ENCODE results near the gene ACTR6.

The ACTR6 gene

GRCh38 chr12:100200463-100201181 is at the start of gene ACTR6:
Gene ACTR6, plus strand, starts transcription at chr12:100200815. Its CDS starts 37 bp downstream, at chr12:100200852.
- peak within 1 kb of the TSS; percentile 99 for H3K27ac Mint-ChIP-seq

GRCh38 chr12:100151769-100152168 is 48.8 kb upstream of the ACTR6 start:
- DNase-seq (no peak), ATAC-seq (no peak)
- H3K27me3 Mint-ChIP-seq = no peaks in the 10 kb centered on the region
- no peaks in the 10 kb centered on the region for H3K36me3 Mint-ChIP-seq (ENCODE audit: low read depth)
- no peak overlapping the region for H3K4me3 Mint-ChIP-seq
- no peaks in the 10 kb centered on the region for H3K9me3 Mint-ChIP-seq
- peaks cover 5% of the 10 kb centered on the region for H3K4me1 Mint-ChIP-seq
- H3K27ac Mint-ChIP-seq = no peak overlapping the region

More at GRCh38 chr12:100200463-100201181, at the start of gene ACTR6:
- H3K4me3 Mint-ChIP-seq = peak within 1 kb of the TSS; percentile 99
- no peaks in the 10 kb centered on the region for H3K9me3 Mint-ChIP-seq
- peaks cover 2% of the 10 kb centered on the region for H3K36me3 Mint-ChIP-seq (ENCODE audit: low read depth)
- DNase-seq = peak; percentile 96
- H3K27me3 Mint-ChIP-seq = no peaks in the 10 kb centered on the region
- ATAC-seq = peak; percentile 89
- H3K4me1 Mint-ChIP-seq = peaks cover 30% of the 10 kb centered on the region

GRCh38 chr12:100153131-100153530 is 47.5 kb upstream of the ACTR6 start:
- H3K27ac Mint-ChIP-seq = no peak overlapping the region
- H3K27me3 Mint-ChIP-seq = no peaks in the 10 kb centered on the region
- no peak overlapping the region for H3K4me3 Mint-ChIP-seq
- no peaks in the 10 kb centered on the region for H3K36me3 Mint-ChIP-seq (ENCODE audit: low read depth)
- no peaks in the 10 kb centered on the region for H3K9me3 Mint-ChIP-seq
- no peak for ATAC-seq
- peaks cover 5% of the 10 kb centered on the region for H3K4me1 Mint-ChIP-seq
- no peak for DNase-seq

GRCh38 chr12:100154474-100155247 is 46.0 kb upstream of the ACTR6 start:
- DNase-seq = peak; percentile 83
- peak; percentile 70 for ATAC-seq
- no peak overlapping the region for H3K4me3 Mint-ChIP-seq
- H3K36me3 Mint-ChIP-seq (ENCODE audit: low read depth) = no peaks in the 10 kb centered on the region
- H3K27ac Mint-ChIP-seq = no peak overlapping the region
- H3K4me1 Mint-ChIP-seq = peaks cover 5% of the 10 kb centered on the region
- H3K27me3 Mint-ChIP-seq = no peaks in the 10 kb centered on the region
- H3K9me3 Mint-ChIP-seq = no peaks in the 10 kb centered on the region

GRCh38 chr12:100156731-100157426 is 43.7 kb upstream of the ACTR6 start:
- Mint-ChIP-seq H3K4me3 (no peak overlapping the region), H3K36me3 (ENCODE audit: low read depth) (no peaks in the 10 kb centered on the region), H3K27ac (no peak overlapping the region), H3K9me3 (no peaks in the 10 kb centered on the region), H3K27me3 (no peaks in the 10 kb centered on the region), H3K4me1 (peaks cover 5% of the 10 kb centered on the region)
- DNase-seq (no peak), ATAC-seq (peak; percentile 8)

- Mint-ChIP-seq H3K9me3 (no peaks in the 10 kb centered on the region), H3K27me3 (no peaks in the 10 kb centered on the region), H3K36me3 (ENCODE audit: low read depth) (no peaks in the 10 kb centered on the region), H3K27ac (no peak overlapping the region), H3K4me3 (no peak overlapping the region), H3K4me1 (peaks cover 5% of the 10 kb centered on the region)
- ATAC-seq (no peak), DNase-seq (no peak)
Observed at GRCh38 chr12:100157427-100157821, 43.2 kb upstream of the ACTR6 start.

GRCh38 chr12:100158535-100158934 is 42.1 kb upstream of the ACTR6 start:
- no peak for DNase-seq
- no peak for ATAC-seq
- Mint-ChIP-seq H3K36me3 (ENCODE audit: low read depth) (no peaks in the 10 kb centered on the region), H3K4me3 (no peak overlapping the region), H3K27ac (no peak overlapping the region), H3K4me1 (peaks cover 8% of the 10 kb centered on the region), H3K9me3 (no peaks in the 10 kb centered on the region), H3K27me3 (no peaks in the 10 kb centered on the region)

GRCh38 chr12:100159391-100160104 is 41.1 kb upstream of the ACTR6 start:
- Mint-ChIP-seq H3K27me3 (no peaks in the 10 kb centered on the region), H3K9me3 (no peaks in the 10 kb centered on the region), H3K27ac (no peak overlapping the region), H3K36me3 (ENCODE audit: low read depth) (no peaks in the 10 kb centered on the region), H3K4me1 (peaks cover 15% of the 10 kb centered on the region), H3K4me3 (no peak overlapping the region)
- DNase-seq = no peak
- no peak for ATAC-seq

GRCh38 chr12:100163416-100164152 is 37.0 kb upstream of the ACTR6 start:
- ATAC-seq (peak; percentile 99), DNase-seq (peak; percentile 69)
- Mint-ChIP-seq H3K4me1 (peaks cover 11% of the 10 kb centered on the region), H3K9me3 (no peaks in the 10 kb centered on the region), H3K4me3 (peak overlapping the region; percentile 41), H3K36me3 (ENCODE audit: low read depth) (no peaks in the 10 kb centered on the region), H3K27me3 (no peaks in the 10 kb centered on the region), H3K27ac (no peak overlapping the region)

GRCh38 chr12:100164153-100164704 is 36.4 kb upstream of the ACTR6 start:
- H3K27me3 Mint-ChIP-seq = no peaks in the 10 kb centered on the region
- no peaks in the 10 kb centered on the region for H3K9me3 Mint-ChIP-seq
- H3K4me3 Mint-ChIP-seq = peak overlapping the region; percentile 41
- no peak overlapping the region for H3K27ac Mint-ChIP-seq
- H3K4me1 Mint-ChIP-seq = peaks cover 11% of the 10 kb centered on the region
- no peak for DNase-seq
- ATAC-seq = no peak
- no peaks in the 10 kb centered on the region for H3K36me3 Mint-ChIP-seq (ENCODE audit: low read depth)

- H3K4me1 Mint-ChIP-seq = peaks cover 11% of the 10 kb centered on the region
- no peak for ATAC-seq
- H3K36me3 Mint-ChIP-seq (ENCODE audit: low read depth) = no peaks in the 10 kb centered on the region
- no peak overlapping the region for H3K4me3 Mint-ChIP-seq
- H3K27ac Mint-ChIP-seq = no peak overlapping the region
- H3K9me3 Mint-ChIP-seq = no peaks in the 10 kb centered on the region
- no peak for DNase-seq
- no peaks in the 10 kb centered on the region for H3K27me3 Mint-ChIP-seq
Observed at GRCh38 chr12:100165356-100165755, 35.3 kb upstream of the ACTR6 start.

- Mint-ChIP-seq H3K9me3 (no peaks in the 10 kb centered on the region), H3K4me3 (no peak overlapping the region), H3K4me1 (peaks cover 11% of the 10 kb centered on the region), H3K27me3 (no peaks in the 10 kb centered on the region), H3K27ac (no peak overlapping the region), H3K36me3 (ENCODE audit: low read depth) (no peaks in the 10 kb centered on the region)
- no peak for DNase-seq
- ATAC-seq = no peak
Observed at GRCh38 chr12:100166232-100166631, 34.4 kb upstream of the ACTR6 start.

GRCh38 chr12:100168562-100168961 is 32.1 kb upstream of the ACTR6 start:
- peaks cover 5% of the 10 kb centered on the region for H3K36me3 Mint-ChIP-seq (ENCODE audit: low read depth)
- no peak overlapping the region for H3K27ac Mint-ChIP-seq
- no peaks in the 10 kb centered on the region for H3K9me3 Mint-ChIP-seq
- H3K4me3 Mint-ChIP-seq = no peak overlapping the region
- ATAC-seq = no peak
- no peaks in the 10 kb centered on the region for H3K27me3 Mint-ChIP-seq
- no peak for DNase-seq
- H3K4me1 Mint-ChIP-seq = peaks cover 8% of the 10 kb centered on the region
